Measurements from ENCODE around the gene KREMEN2. TPM values are rescaled to one million over a fixed set of nuclear protein-coding genes. Genes with fewer than 3 reads are reported as not detected.

The KREMEN2 gene
- total and polyA plus RNA-seq, 8 donors, result 0.07 to 0.32 (median 0.16) TPM; not detected in 3

- no peaks in the 10 kb centered on the region for H3K4me1 ChIP-seq
- H3K9me3 ChIP-seq, result no peaks in the 10 kb centered on the region
- H3K4me3 ChIP-seq, result no peak overlapping the region
- no peaks in the 10 kb centered on the region for H3K36me3 ChIP-seq
- no peaks in the 10 kb centered on the region for H3K27me3 ChIP-seq
- DNase-seq, result peak in 2 of 6 donors; percentile 35 to 55
- WGBS, 2 donors, result 86 to 87% methylated on average over 14 of the region's 14 CpGs
- no peak for ATAC-seq
- intact Hi-C loops (cut with DNase I), result no loop called here
- FAIRE-seq, result no peak
- no peak overlapping the region for H3K27ac ChIP-seq
- no peak for TF ChIP-seq CTCF (IDR thresholded peaks at IDR 0.05)
These were observed 28.5 kb downstream of the KREMEN2 start for GRCh38 chr16:2992383-2993081.

GRCh38 chr16:2996298-2996697 is 32.2 kb downstream of the KREMEN2 start:
- no peak overlapping the region for H3K4me3 ChIP-seq
- H3K4me1 ChIP-seq, result no peaks in the 10 kb centered on the region
- TF ChIP-seq CTCF (IDR thresholded peaks at IDR 0.05), result no peak
- intact Hi-C loops (cut with DNase I), result no loop called here
- no peaks in the 10 kb centered on the region for H3K27me3 ChIP-seq
- no peaks in the 10 kb centered on the region for H3K36me3 ChIP-seq
- H3K9me3 ChIP-seq, result no peaks in the 10 kb centered on the region
- 86 to 87% methylated on average over 12 to 13 of the region's 13 CpGs for WGBS, 2 donors
- no peak for ATAC-seq
- peak in 1 of 6 donors; percentile 60 for DNase-seq
- H3K27ac ChIP-seq, result no peak overlapping the region
- no peak for FAIRE-seq

GRCh38 chr16:2999929-3000328 is 35.9 kb downstream of the KREMEN2 start:
- intact Hi-C loops (cut with DNase I), result no loop called here

GRCh38 chr16:3000540-3000939 is 36.5 kb downstream of the KREMEN2 start:
- intact Hi-C loops (cut with DNase I), result no loop called here
- FAIRE-seq (no peak), ATAC-seq (no peak), DNase-seq (peak in 1 of 6 donors; percentile 70)
- Histone ChIP-seq H3K4me3 (no peak overlapping the region), H3K27me3 (no peaks in the 10 kb centered on the region), H3K9me3 (no peaks in the 10 kb centered on the region), H3K27ac (no peak overlapping the region), H3K36me3 (no peaks in the 10 kb centered on the region), H3K4me1 (peaks cover 0 to under 1% (median under 1%) of the 10 kb centered on the region in 3 donors)
- TF ChIP-seq CTCF (IDR thresholded peaks at IDR 0.05), result no peak
- 86 to 91% methylated on average over 4 of the region's 4 CpGs for WGBS, 2 donors

More at GRCh38 chr16:2999929-3000328, 35.9 kb downstream of the KREMEN2 start:
- no peak for ATAC-seq
- Histone ChIP-seq H3K36me3 (no peaks in the 10 kb centered on the region), H3K27ac (no peak overlapping the region), H3K4me1 (no peaks in the 10 kb centered on the region), H3K27me3 (no peaks in the 10 kb centered on the region), H3K4me3 (no peak overlapping the region), H3K9me3 (no peaks in the 10 kb centered on the region)
- no peak for TF ChIP-seq CTCF (IDR thresholded peaks at IDR 0.05)
- no peak for DNase-seq
- WGBS, 2 donors, result 85 to 91% methylated on average over 6 of the region's 6 CpGs
- FAIRE-seq, result no peak

- Histone ChIP-seq H3K27me3 (no peaks in the 10 kb centered on the region), H3K4me1 (peaks cover 4 to 8% (median 8%) of the 10 kb centered on the region in 3 donors), H3K27ac (no peak overlapping the region), H3K36me3 (no peaks in the 10 kb centered on the region), H3K9me3 (no peaks in the 10 kb centered on the region), H3K4me3 (no peak overlapping the region)
- intact Hi-C loops (cut with DNase I), result no loop called here
- 85 to 91% methylated on average over 12 of the region's 12 CpGs for WGBS, 2 donors
- FAIRE-seq (no peak), ATAC-seq (no peak), DNase-seq (peak in 1 of 6 donors; percentile 77)
- TF ChIP-seq CTCF (IDR thresholded peaks at IDR 0.05), result no peak
These were observed 37.2 kb downstream of the KREMEN2 start for GRCh38 chr16:3001316-3001715.
